ENCODE results near the gene FAM237B. TPM values are rescaled to one million over a fixed set of nuclear protein-coding genes. Genes with fewer than 3 reads are reported as not detected.

The FAM237B gene
- total RNA-seq, 1 donor from 2014 or later: not detected

- ChIA-PET CTCF (no interaction called here), POLR2A (no interaction called here)
- no peak for ATAC-seq (ENCODE audit: low read depth)
- no peak for DNase-seq
- TF ChIP-seq CTCF (IDR thresholded peaks at IDR 0.05): no peak
- Mint-ChIP-seq H3K27ac (no peak overlapping the region), H3K27me3 (peaks cover 6% of the 10 kb centered on the region), H3K4me3 (no peak overlapping the region), H3K4me1 (no peaks in the 10 kb centered on the region), H3K36me3 (ENCODE audit: low read depth) (no peaks in the 10 kb centered on the region), H3K9me3 (no peaks in the 10 kb centered on the region)
- intact Hi-C loops (cut with micrococcal nuclease): no loop called here
These were observed 13.2 kb upstream of the FAM237B start for GRCh38 chr7:90334193-90334843.

GRCh38 chr7:90326500-90326899 is 5.4 kb upstream of the FAM237B start:
- H3K27me3 Mint-ChIP-seq: peaks cover 16% of the 10 kb centered on the region
- no peak for DNase-seq
- TF ChIP-seq CTCF (IDR thresholded peaks at IDR 0.05): no peak
- no peaks in the 10 kb centered on the region for H3K36me3 Mint-ChIP-seq (ENCODE audit: low read depth)
- no peak overlapping the region for H3K27ac Mint-ChIP-seq
- POLR2A ChIA-PET: interaction anchor here (0.7 kb wide), 1 partner anchor 14 kb away, joined by 6 read pairs; no protein-coding TSS in a partner anchor
- H3K4me3 Mint-ChIP-seq: no peak overlapping the region
- CTCF ChIA-PET: no interaction called here
- peaks cover 1% of the 10 kb centered on the region for H3K4me1 Mint-ChIP-seq
- ATAC-seq (ENCODE audit: low read depth): no peak
- no peaks in the 10 kb centered on the region for H3K9me3 Mint-ChIP-seq
- intact Hi-C loops (cut with micrococcal nuclease): no loop called here

GRCh38 chr7:90322837-90323236 is 1.7 kb upstream of the FAM237B start:
- no peak for TF ChIP-seq CTCF (IDR thresholded peaks at IDR 0.05)
- H3K4me3 Mint-ChIP-seq: no peak overlapping the region
- ATAC-seq (ENCODE audit: low read depth) (no peak), DNase-seq (no peak)
- peaks cover 9% of the 10 kb centered on the region for H3K4me1 Mint-ChIP-seq
- ChIA-PET CTCF (no interaction called here), POLR2A (no interaction called here)
- no peaks in the 10 kb centered on the region for H3K36me3 Mint-ChIP-seq (ENCODE audit: low read depth)
- no peak overlapping the region for H3K27ac Mint-ChIP-seq
- H3K9me3 Mint-ChIP-seq: no peaks in the 10 kb centered on the region
- intact Hi-C loops (cut with micrococcal nuclease): no loop called here
- H3K27me3 Mint-ChIP-seq: peaks cover 37% of the 10 kb centered on the region

- ATAC-seq (ENCODE audit: low read depth) (no peak), DNase-seq (no peak)
- Mint-ChIP-seq H3K27ac (no peak overlapping the region), H3K4me3 (no peak overlapping the region), H3K27me3 (peaks cover 37% of the 10 kb centered on the region), H3K4me1 (peaks cover 9% of the 10 kb centered on the region), H3K36me3 (ENCODE audit: low read depth) (no peaks in the 10 kb centered on the region), H3K9me3 (no peaks in the 10 kb centered on the region)
- intact Hi-C loops (cut with micrococcal nuclease): no loop called here
- ChIA-PET CTCF (no interaction called here), POLR2A (no interaction called here)
- TF ChIP-seq CTCF (IDR thresholded peaks at IDR 0.05): no peak
These were observed 695 bp downstream of the FAM237B start for GRCh38 chr7:90320418-90320800.

GRCh38 chr7:90320014-90320413 is 1.1 kb downstream of the FAM237B start:
- ChIA-PET CTCF (no interaction called here), POLR2A (no interaction called here)
- intact Hi-C loops (cut with micrococcal nuclease): no loop called here
- TF ChIP-seq CTCF (IDR thresholded peaks at IDR 0.05): no peak
- Mint-ChIP-seq H3K4me3 (no peak overlapping the region), H3K9me3 (no peaks in the 10 kb centered on the region), H3K27me3 (peaks cover 37% of the 10 kb centered on the region), H3K4me1 (peaks cover 9% of the 10 kb centered on the region), H3K27ac (no peak overlapping the region), H3K36me3 (ENCODE audit: low read depth) (no peaks in the 10 kb centered on the region)
- ATAC-seq (ENCODE audit: low read depth) (no peak), DNase-seq (no peak)
